GM20000 (cell line): Measurements from ENCODE around the gene MEGF9.

Experiments used
- DNase-seq: peaks from one replicate; pipeline ENCODE4 v3.0.0; 2012; ENCODE audit warnings: low spot score
- TF ChIP-seq, protein P1 (sequence below): IDR thresholded peaks from 2 replicates; pipeline ENCODE4 v1.5.1; 2012; ENCODE audit warnings: mild to moderate bottlenecking, control low read depth; ENCODE audit errors: extremely low read depth, missing control alignments

MEGF9 gene

DNA sequence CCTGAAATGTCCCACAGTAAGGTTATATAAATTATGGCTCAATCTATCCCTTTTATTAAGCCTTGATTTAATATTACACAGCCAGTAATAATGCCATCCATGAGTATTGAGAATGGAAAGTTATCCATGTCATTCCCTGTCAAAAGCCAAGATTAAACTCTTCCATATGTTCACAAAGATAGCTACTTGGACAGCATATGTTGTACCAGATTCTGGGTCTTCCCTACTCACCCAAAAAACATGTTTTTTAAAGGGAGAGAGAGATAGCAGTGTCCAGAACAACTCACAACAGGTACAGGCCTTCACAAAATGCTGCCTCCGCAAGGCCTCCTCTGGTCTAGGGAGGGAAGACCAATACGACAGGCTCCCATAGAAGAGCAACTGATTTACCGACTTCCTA lies 149.7 kb downstream of the MEGF9 start:
- TF ChIP-seq, protein P1, sequence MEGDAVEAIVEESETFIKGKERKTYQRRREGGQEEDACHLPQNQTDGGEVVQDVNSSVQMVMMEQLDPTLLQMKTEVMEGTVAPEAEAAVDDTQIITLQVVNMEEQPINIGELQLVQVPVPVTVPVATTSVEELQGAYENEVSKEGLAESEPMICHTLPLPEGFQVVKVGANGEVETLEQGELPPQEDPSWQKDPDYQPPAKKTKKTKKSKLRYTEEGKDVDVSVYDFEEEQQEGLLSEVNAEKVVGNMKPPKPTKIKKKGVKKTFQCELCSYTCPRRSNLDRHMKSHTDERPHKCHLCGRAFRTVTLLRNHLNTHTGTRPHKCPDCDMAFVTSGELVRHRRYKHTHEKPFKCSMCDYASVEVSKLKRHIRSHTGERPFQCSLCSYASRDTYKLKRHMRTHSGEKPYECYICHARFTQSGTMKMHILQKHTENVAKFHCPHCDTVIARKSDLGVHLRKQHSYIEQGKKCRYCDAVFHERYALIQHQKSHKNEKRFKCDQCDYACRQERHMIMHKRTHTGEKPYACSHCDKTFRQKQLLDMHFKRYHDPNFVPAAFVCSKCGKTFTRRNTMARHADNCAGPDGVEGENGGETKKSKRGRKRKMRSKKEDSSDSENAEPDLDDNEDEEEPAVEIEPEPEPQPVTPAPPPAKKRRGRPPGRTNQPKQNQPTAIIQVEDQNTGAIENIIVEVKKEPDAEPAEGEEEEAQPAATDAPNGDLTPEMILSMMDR: no peak

DNA sequence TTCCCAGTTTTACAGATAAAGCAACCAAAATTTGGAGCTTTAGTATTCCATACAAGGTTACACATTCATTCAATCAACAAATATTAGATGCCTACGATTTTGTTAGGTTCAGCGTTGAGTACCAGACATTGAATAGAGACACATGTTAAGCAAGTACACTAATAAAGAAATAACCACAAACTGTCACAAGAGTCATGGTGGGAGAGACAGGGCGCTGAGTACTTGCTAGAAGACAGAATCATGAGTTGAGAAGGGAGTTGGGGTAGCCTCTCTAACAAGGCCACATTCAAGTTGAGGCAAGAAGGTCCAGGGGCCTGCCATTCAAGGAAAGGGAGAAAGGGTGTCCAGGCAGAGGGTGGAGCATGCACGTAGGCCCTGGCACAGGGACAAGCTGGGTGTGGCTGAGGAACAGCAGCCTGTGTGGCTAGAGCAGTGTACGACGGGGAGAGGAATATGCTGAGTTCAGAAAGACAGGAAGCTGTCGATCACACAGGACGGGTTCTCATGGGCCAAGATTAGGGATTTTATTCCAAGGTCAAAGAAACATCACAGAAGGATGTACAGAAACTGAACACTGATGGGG lies 151.3 kb downstream of the MEGF9 start:
- TF ChIP-seq, protein P1: no peak
- no peak for DNase-seq

More for the DNA sequence above, 149.7 kb downstream of the MEGF9 start:
- DNase-seq: no peak

DNA sequence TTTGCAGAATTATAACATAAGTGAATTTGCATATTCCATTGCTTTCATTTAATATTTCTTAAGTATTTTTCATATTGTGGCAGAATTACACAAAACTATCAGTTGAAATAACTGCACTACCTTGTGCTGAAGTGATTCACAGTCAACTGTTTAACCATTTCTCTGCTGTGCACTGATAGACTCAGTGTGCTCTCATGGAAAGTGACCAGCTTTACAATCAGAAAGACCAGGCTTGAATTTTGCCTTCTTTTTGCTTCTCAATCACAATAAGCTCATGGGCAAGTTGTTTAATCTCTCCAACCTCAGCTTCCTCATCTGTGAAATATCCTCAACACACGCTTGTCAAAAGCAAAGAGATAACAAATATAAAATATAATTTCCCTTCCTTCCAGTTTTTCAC lies 152.6 kb downstream of the MEGF9 start:
- TF ChIP-seq, protein P1: no peak

DNA sequence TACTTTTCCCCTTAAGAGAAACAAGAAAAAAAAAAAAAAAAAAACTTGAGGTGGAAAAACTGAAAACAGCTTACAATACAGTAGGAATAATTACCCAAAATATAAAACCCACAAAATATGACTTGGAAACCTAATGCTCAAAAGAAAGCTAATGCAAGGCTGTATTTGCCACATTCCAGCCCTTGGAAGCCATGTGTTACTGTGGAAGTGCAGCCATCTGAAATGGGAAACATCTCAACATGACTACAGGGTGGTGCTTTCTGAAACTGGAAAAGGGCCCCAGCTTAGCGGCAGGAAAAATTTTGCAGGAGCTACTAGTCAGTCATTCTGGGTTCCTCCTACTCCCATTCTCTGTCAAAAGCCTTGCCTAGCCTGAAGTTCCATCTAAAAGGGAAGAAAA lies 154.7 kb downstream of the MEGF9 start:
- DNase-seq: no peak
- TF ChIP-seq, protein P1: no peak

More for the DNA sequence above, 152.6 kb downstream of the MEGF9 start:
- DNase-seq: no peak

DNA sequence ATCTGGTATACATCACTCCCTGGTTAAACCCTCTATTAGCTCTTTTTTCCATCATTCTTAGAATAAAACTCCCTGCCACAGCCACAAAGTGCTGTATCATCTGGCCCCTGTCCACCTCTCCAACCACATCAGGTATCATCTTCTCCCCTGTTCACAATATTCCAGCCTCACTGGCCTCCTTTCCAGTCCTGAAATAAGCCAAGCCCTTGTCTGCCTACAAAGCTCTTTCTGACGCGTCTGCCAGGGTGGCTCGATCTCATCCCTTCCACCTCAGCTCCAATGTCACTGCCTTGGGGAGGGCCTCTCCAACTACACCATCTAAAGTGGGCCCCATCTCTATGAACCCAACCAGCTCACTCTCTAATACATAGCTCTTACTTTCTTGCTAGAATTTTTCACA lies 155.8 kb downstream of the MEGF9 start:
- TF ChIP-seq, protein P1: no peak
- no peak for DNase-seq

DNA sequence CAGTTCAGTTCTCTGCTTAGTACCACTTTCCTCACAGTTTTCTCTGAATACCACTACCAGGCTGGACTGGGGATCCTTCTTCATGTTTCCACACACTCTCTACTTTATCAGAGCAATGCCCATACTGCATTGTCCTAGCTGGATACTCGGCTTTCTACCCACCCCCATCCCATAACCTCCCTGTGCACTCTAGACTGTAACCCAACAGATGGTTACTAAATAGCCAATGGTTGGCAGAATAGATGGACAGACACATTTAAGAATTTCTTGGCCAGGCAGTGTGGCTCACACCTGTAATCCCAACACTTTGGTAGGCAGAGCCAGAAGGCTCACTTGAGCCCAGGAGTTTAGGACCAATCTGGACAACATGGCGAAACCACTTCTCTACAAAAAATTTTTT lies 157.1 kb downstream of the MEGF9 start:
- DNase-seq: no peak
- TF ChIP-seq, protein P1: no peak

DNA sequence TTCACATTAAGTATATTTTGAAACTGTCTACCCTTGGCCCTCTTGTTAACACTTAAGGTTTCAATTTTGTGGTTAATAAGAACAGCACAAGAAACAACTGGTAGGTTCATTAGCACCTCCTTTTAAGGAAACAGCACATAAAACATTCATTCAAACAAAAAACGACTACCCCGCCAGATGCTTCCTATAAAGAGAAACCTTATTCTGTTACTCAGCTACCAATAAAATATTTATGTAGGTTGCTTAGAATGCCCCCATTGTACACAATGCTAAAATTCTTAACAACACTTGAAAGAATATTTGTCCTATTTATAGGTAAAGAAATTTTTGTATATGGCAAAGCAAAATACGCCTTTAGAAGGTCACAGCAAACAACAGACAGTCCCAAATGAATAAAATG lies 157.5 kb downstream of the MEGF9 start:
- TF ChIP-seq, protein P1: no peak
- no peak for DNase-seq
